GM18870 (cell line): ENCODE data around the gene LRIF1.

ENCODE experiments used
- ATAC-seq: cut with Tn5 transposase; IDR thresholded peaks from one replicate; pipeline ENCODE4 v1.9.1; 2021; ENCODE audit warnings: moderate library complexity; ENCODE audit not compliant: unreplicated experiment

LRIF1 gene

DNA sequence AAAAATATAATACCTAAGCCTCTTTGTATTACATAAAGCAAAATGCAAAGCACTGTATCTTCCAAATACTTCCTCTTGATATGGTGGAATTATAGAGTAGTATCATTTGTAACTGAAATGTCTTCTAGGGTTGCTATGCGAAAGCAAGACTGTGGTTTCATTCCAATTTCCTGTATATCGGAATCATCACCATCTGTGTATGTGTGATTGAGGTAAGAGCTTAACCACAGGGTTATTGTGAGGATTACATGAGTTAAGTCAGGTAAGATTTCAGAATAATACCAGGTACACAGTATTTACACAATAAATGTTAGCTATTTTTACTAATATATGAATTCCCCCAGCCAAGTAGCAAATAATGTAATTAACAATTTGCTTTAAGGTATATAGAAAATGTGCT is 66.0 kb downstream of the LRIF1 start:
- ATAC-seq: no peak
